ENCODE data around the gene REN. TPM values are rescaled to one million over a fixed set of nuclear protein-coding genes. Genes with fewer than 3 reads are reported as not detected.

Gene REN
- total and polyA plus RNA-seq, 9 of the 15 experiments (the other 6 are each of a cell fraction or from before 2014, with no cell fraction given): 1.7 to 9.9 (median 3.1) TPM

DNA sequence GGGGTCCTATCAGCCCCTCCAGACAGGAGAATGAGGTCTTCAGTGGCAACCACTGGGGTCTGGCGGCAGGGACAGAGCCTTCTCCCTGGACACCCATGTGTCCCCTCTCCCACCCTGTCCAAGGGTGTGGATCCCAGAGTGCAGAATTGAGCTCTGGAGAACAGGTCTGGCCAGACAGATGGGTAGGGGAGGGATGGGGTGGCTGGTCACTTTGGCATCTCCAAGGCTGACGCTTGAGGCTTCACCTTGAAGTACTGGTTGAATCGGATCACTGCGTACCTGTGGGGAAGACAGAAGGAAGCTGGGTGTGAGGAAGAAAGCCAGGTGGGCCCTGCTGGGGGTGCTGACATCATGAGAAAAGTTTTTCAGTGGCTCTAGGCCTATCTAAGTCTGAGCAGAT lies 34.2 kb downstream of the REN start:
- ChIA-PET CTCF (ENCODE audit: low intra/inter-chr PET ratio) (no interaction called here), POLR2A (no interaction called here)
- no peaks in the 10 kb centered on the region for H4K20me1 ChIP-seq (replicated peaks; ENCODE audit: control insufficient read depth, insufficient read depth, low read length)
- no peaks in the 10 kb centered on the region for H3K9me1 ChIP-seq (ENCODE audit: control insufficient read depth, insufficient read depth, low read length)
- 3% methylated on average over 4 of the region's 4 CpGs for WGBS (ENCODE audit: insufficient coverage, low coverage, missing lambda C conversion rate)
- ATAC-seq (no peak), FAIRE-seq (no peak), DNase-seq (ENCODE audit: extremely low read depth in 1 of 4, low spot score in 3 of 4) (no peak)
- no peaks in the 10 kb centered on the region for H3K9me3 ChIP-seq (replicated peaks; ENCODE audit: control insufficient read depth, insufficient read depth, low read depth, low read length)
- H3K4me3 ChIP-seq: no peak overlapping the region
- intact Hi-C loops (cut with micrococcal nuclease) (no loop called here), in situ Hi-C loops (cut with MboI) (no loop called here)
- no peak overlapping the region for H3K27ac ChIP-seq (ENCODE audit: extremely low read depth, low read depth, low read length)
- peaks cover 0 to 12% of the 10 kb centered on the region in 2 experiments; a peak in 2 of 5 replicates for H3K4me1 ChIP-seq (replicated peaks in 1 of 2; ENCODE audit: control insufficient read depth in 2 of 2, insufficient read depth in 2 of 2, low read length in 2 of 2)
- no peak overlapping the region for H2AFZ ChIP-seq (ENCODE audit: low read depth, low read length)
- H3K9ac ChIP-seq (ENCODE audit: insufficient read depth in 1 of 2, low read depth in 2 of 2, low read length in 2 of 2): no peak overlapping the region
- peaks cover 17 to 36% of the 10 kb centered on the region in 2 experiments for H3K27me3 ChIP-seq (ENCODE audit: control insufficient read depth in 2 of 2, insufficient read depth in 2 of 2, low read length in 2 of 2)
- no peak overlapping the region for H3K4me2 ChIP-seq (ENCODE audit: insufficient read depth, low read length)
- TF ChIP-seq, protein P1, sequence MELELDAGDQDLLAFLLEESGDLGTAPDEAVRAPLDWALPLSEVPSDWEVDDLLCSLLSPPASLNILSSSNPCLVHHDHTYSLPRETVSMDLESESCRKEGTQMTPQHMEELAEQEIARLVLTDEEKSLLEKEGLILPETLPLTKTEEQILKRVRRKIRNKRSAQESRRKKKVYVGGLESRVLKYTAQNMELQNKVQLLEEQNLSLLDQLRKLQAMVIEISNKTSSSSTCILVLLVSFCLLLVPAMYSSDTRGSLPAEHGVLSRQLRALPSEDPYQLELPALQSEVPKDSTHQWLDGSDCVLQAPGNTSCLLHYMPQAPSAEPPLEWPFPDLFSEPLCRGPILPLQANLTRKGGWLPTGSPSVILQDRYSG (tag; conservative IDR thresholded peaks at IDR 0.05; ENCODE audit: low read depth): no peak
- no TSS peak for BruUV-seq (replicated peaks)
- no peaks in the 10 kb centered on the region for H3K36me3 ChIP-seq (ENCODE audit: control insufficient read depth, insufficient read depth, low read length)
- no peaks in the 10 kb centered on the region for H3K79me2 ChIP-seq (ENCODE audit: control insufficient read depth, insufficient read depth, low read length)

DNA sequence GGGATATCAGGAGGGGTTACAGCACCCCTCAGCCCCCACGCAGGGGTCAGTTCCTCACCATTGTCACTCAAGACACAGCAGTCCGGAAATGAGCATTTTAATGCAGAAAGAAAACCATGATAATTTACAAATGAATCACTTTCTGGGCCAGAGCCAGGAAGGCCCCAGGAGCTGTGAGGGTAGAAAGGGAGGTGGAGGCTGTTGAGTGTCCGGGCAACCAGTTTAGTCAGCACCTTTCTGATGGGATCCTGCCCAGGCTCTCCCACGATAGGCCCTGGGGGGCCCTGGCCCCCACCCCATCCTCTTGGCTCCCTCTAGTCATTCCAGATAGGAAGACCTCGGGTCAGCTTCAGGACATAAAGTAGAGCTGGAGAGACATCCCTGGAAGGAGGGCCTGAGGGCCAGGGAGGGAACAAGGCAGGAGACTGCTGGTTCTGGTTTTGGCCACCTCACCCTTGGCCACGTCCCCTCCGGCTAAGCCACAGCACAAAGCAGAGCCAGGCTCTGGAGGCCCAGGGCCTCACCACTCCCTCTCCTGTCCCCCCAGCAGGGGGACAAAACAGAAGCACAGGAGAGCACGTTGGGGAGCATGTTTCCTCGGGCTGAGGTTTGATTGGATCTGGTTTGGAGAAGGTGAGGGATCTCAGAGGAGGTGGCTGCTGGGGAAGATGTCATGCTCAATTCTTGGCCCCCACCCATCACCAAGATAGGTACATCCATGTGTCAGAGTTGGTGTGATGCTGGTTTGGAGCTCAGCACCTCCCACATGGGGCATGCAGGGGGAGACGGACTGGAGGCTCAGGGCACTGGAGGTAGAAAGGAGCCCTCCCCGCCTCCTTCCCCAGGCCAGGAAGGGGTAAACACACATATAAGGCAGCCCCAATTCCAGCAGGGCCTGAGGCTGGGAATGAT lies 34.9 kb downstream of the REN start:
- Histone ChIP-seq H3K27ac (ENCODE audit: extremely low read depth, low read depth, low read length) (no peak overlapping the region), H4K20me1 (replicated peaks; ENCODE audit: control insufficient read depth, insufficient read depth, low read length) (no peaks in the 10 kb centered on the region), H3K4me2 (ENCODE audit: insufficient read depth, low read length) (no peak overlapping the region), H3K79me2 (ENCODE audit: control insufficient read depth, insufficient read depth, low read length) (no peaks in the 10 kb centered on the region), H2AFZ (ENCODE audit: low read depth, low read length) (no peak overlapping the region), H3K27me3 (ENCODE audit: control insufficient read depth in 2 of 2, insufficient read depth in 2 of 2, low read length in 2 of 2) (peaks cover 17 to 34% of the 10 kb centered on the region in 2 experiments), H3K9ac (ENCODE audit: insufficient read depth in 1 of 2, low read depth in 2 of 2, low read length in 2 of 2) (peak overlapping the region in 1 of 2 experiments; percentile 29; a peak in 1 of 4 replicates), H3K9me1 (ENCODE audit: control insufficient read depth, insufficient read depth, low read length) (no peaks in the 10 kb centered on the region), H3K4me3 (no peak overlapping the region), H3K9me3 (replicated peaks; ENCODE audit: control insufficient read depth, insufficient read depth, low read depth, low read length) (no peaks in the 10 kb centered on the region), H3K4me1 (replicated peaks in 1 of 2; ENCODE audit: control insufficient read depth in 2 of 2, insufficient read depth in 2 of 2, low read length in 2 of 2) (peaks cover 0 to 12% of the 10 kb centered on the region in 2 experiments; a peak in 2 of 5 replicates), H3K36me3 (ENCODE audit: control insufficient read depth, insufficient read depth, low read length) (no peaks in the 10 kb centered on the region)
- BruUV-seq (replicated peaks): no TSS peak
- WGBS (ENCODE audit: insufficient coverage, low coverage, missing lambda C conversion rate): 0% methylated on average over 11 of the region's 11 CpGs
- peak; percentile 74 for TF ChIP-seq NFIC (IDR thresholded peaks at IDR 0.05)
- TF ChIP-seq CREBBP (IDR thresholded peaks at IDR 0.05; ENCODE audit: low read depth, low read length): no peak
- no peak for TF ChIP-seq TCFL5 (CRISPR knock-in tag; conservative IDR thresholded peaks at IDR 0.05)
- 0 out of 2 replicates have a peak, but pooled peaks have one; percentile 23 for TF ChIP-seq STAG1 (CRISPR knock-in tag; IDR thresholded peaks at IDR 0.05; ENCODE audit: borderline replicate concordance)
- TF ChIP-seq FOSL1 (tag; conservative IDR thresholded peaks at IDR 0.05): peak; percentile 66
- TF ChIP-seq VEZF1 (CRISPR knock-in tag; IDR thresholded peaks at IDR 0.05): peak; percentile 44
- POLR2A ChIA-PET: interaction anchor here (0.8 to 1.0 kb wide), 2 partner anchors 33 to 258 kb away, joined by 3 to 6 read pairs; no protein-coding TSS in a partner anchor
- in situ Hi-C loops (cut with MboI) (no loop called here), intact Hi-C loops (cut with micrococcal nuclease) (no loop called here)
- no peak for ATAC-seq
- peak in 1 of 4 experiments; percentile 16 for DNase-seq (ENCODE audit: extremely low read depth in 1 of 4, low spot score in 3 of 4)
- CTCF ChIA-PET (ENCODE audit: low intra/inter-chr PET ratio): interaction anchor here (0.5 to 1.1 kb wide), 3 partner anchors 121 to 270 kb away, joined by 3 to 4 read pairs (median 3); no protein-coding TSS in a partner anchor
- no peak for FAIRE-seq

Data from K562 (cell line).